Tibial nerve (tissue), 4 donors: Measurements from ENCODE around the gene SNN. TPM values are rescaled to one million over a fixed set of nuclear protein-coding genes. Genes with fewer than 3 reads are reported as not detected.

Source experiments
- DNase-seq, 2 donors: peaks; one replicate each; pipeline ENCODE4 v3.0.0-alpha.2; 2019; ENCODE audit warnings: low spot score in 2 of 2
- H3K27ac ChIP-seq, 4 donors: fragments of 200-600 bp; sonication (generic) in 3 of 4; one replicate each; pipeline ENCODE4 v1.5.1; 2017 to 2019; ENCODE audit warnings: mild to moderate bottlenecking in 1 of 4
- H3K27me3 ChIP-seq, 2 donors: fragments of 200-600 bp; sonication (generic) in 1 of 2; one replicate each; pipeline versions ENCODE4 v1.5.1 to v1.6.0; 2017 to 2019
- H3K36me3 ChIP-seq, 3 donors: fragments of 200-600 bp; sonication (generic); one replicate each; pipeline ENCODE4 v1.5.1; 2018 to 2019
- H3K4me1 ChIP-seq, 4 donors: fragments of 200-600 bp; sonication (generic) in 3 of 4; one replicate each; pipeline ENCODE4 v1.5.1; 2017 to 2019
- H3K4me3 ChIP-seq, 4 donors: fragments of 200-600 bp; sonication (generic) in 3 of 4; one replicate each; pipeline ENCODE4 v1.5.1; 2017 to 2019; ENCODE audit warnings: mild to moderate bottlenecking in 1 of 4, moderate library complexity in 1 of 4
- H3K9me3 ChIP-seq, 4 donors: fragments of 200-600 bp; sonication (generic) in 3 of 4; one replicate each; pipeline ENCODE4 v1.5.1; 2017 to 2019
- CTCF ChIP-seq, 5 experiments: fragments of 200-600 bp in 3 of 5; fragments of 450-650 bp in 2 of 5; sonication (generic) in 3 of 5; IDR thresholded peaks; one replicate each; pipeline ENCODE4 v1.5.1; 2016 to 2019; ENCODE audit warnings: antibody characterized with exemption in 5 of 5, mild to moderate bottlenecking in 3 of 5, moderate library complexity in 2 of 5
- EP300 ChIP-seq, 2 donors: sonication (generic); formaldehyde crosslinking; IDR thresholded peaks; one replicate each; pipeline ENCODE4 v1.6.1; 2017; ENCODE audit warnings: antibody characterized with exemption in 2 of 2, mild to moderate bottlenecking in 1 of 2
- POLR2A ChIP-seq, 2 donors: fragments of 450-650 bp; IDR thresholded peaks; one replicate each; pipeline ENCODE4 v1.6.1; 2017; ENCODE audit warnings: antibody characterized with exemption in 2 of 2, mild to moderate bottlenecking in 2 of 2, moderate library complexity in 2 of 2
- WGBS, 2 donors: methylation state at CpG; one replicate each; pipeline ENCODE4 v1.1.5; 2018; 5-methylcytosine and 5-hydroxymethylcytosine counted together
- total RNA-seq, 4 donors: library from RNA; depleted of rRNA; stranded (reverse); fragments of >200 nt; gene quantifications; one replicate each; pipeline ENCODE4 v1.1.0, GENCODE V29; 2016

SNN gene
- total RNA-seq, 4 donors from 2014 or later, result 24.3 to 30.6 (median 27.0) TPM

DNA sequence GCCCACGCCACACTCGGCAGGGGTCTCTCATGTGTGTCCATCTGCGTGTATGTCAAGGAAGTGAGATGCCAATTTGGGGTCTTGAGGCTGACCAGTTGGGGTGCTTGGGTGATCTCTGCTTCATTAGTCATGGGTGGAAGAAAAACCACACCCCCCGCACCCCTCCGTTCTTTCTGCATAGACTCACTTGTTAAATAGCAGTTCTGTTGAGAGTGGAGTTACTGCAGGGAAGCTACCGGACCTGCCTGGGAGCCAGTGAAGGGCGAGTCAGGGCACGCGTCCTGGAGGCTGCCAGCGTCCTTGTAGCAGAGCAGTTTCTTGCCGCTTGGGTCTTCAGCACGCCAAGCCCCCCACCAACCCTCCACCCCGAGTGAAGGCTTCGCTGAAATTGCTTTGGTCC, 8.5 kb downstream of the SNN start:
- H3K4me3 ChIP-seq, result no peak overlapping the region
- peaks cover 0 to 29% (median 13%) of the 10 kb centered on the region in 3 donors for H3K36me3 ChIP-seq
- TF ChIP-seq CTCF (IDR thresholded peaks at IDR 0.05), result no peak
- TF ChIP-seq POLR2A (IDR thresholded peaks at IDR 0.05), result no peak
- TF ChIP-seq EP300 (IDR thresholded peaks at IDR 0.05), result no peak
- peak overlapping the region in 3 of 4 donors; percentile 7 to 76 (median 75) for H3K27ac ChIP-seq
- H3K27me3 ChIP-seq, result no peaks in the 10 kb centered on the region
- DNase-seq, result no peak
- H3K4me1 ChIP-seq, result peaks cover 0 to 86% (median 57%) of the 10 kb centered on the region in 4 donors
- WGBS, 2 donors, result 89% methylated on average over 14 of the region's 14 CpGs
- no peaks in the 10 kb centered on the region for H3K9me3 ChIP-seq

DNA sequence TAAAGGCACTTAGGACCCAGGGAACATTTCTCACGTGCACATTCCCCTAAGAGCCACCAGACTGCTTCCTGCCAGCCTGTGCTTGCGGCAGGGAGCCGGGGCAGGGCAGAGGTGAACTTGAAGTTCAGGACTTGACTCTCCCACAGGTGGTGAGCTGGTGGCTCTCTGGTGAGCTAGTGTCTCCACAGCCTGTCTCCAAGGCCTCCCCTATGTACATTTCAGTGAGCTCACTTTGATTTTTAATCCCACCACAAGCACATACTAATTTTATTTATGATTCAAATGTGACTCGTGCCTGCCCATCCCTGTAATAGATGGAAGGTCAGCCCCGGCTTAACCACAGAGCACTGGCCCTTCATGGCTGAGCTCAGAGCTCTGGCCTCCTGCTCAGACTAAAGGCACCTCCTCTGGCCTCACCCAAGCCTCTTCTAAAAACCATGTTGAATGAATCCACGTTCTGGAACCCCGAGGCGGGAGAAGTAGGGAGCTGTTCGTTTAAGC, 9.2 kb downstream of the SNN start:
- Histone ChIP-seq H3K4me1 (peaks cover 0 to 86% (median 56%) of the 10 kb centered on the region in 4 donors), H3K27ac (peak overlapping the region; percentile 17 to 76 (median 68)), H3K9me3 (no peaks in the 10 kb centered on the region), H3K27me3 (no peaks in the 10 kb centered on the region), H3K4me3 (no peak overlapping the region), H3K36me3 (peaks cover 0 to 29% (median 13%) of the 10 kb centered on the region in 3 donors)
- 44 to 53% methylated on average over 9 of the region's 9 CpGs for WGBS, 2 donors
- TF ChIP-seq EP300 (IDR thresholded peaks at IDR 0.05), result no peak
- no peak for TF ChIP-seq CTCF (IDR thresholded peaks at IDR 0.05)
- no peak for TF ChIP-seq POLR2A (IDR thresholded peaks at IDR 0.05)
- DNase-seq, result no peak

GRCh38 chr16:11677959-11678881, 10.0 kb downstream of the SNN start:
- Histone ChIP-seq H3K4me3 (no peak overlapping the region), H3K4me1 (peaks cover 0 to 86% (median 52%) of the 10 kb centered on the region in 4 donors), H3K9me3 (no peaks in the 10 kb centered on the region), H3K27me3 (no peaks in the 10 kb centered on the region), H3K36me3 (peaks cover 0 to 36% (median 13%) of the 10 kb centered on the region in 3 donors), H3K27ac (peak overlapping the region; percentile 17 to 76 (median 68))
- 43% methylated on average over 18 of the region's 18 CpGs for WGBS, 2 donors
- no peak for TF ChIP-seq EP300 (IDR thresholded peaks at IDR 0.05)
- no peak for TF ChIP-seq POLR2A (IDR thresholded peaks at IDR 0.05)
- DNase-seq, result no peak

GRCh38 chr16:11679250-11679649, 11.0 kb downstream of the SNN start:
- no peak for TF ChIP-seq CTCF (IDR thresholded peaks at IDR 0.05)
- TF ChIP-seq EP300 (IDR thresholded peaks at IDR 0.05), result no peak
- TF ChIP-seq POLR2A (IDR thresholded peaks at IDR 0.05), result no peak
- 70 to 74% methylated on average over 9 to 11 of the region's 13 CpGs for WGBS, 2 donors
- peaks cover 0 to 76% (median 46%) of the 10 kb centered on the region in 4 donors for H3K4me1 ChIP-seq
- H3K27ac ChIP-seq, result peak overlapping the region in 2 of 4 donors; percentile 75 to 76
- H3K27me3 ChIP-seq, result no peaks in the 10 kb centered on the region
- H3K36me3 ChIP-seq, result peaks cover 0 to 46% (median 13%) of the 10 kb centered on the region in 3 donors
- H3K9me3 ChIP-seq, result no peaks in the 10 kb centered on the region
- no peak for DNase-seq
- no peak overlapping the region for H3K4me3 ChIP-seq

DNA sequence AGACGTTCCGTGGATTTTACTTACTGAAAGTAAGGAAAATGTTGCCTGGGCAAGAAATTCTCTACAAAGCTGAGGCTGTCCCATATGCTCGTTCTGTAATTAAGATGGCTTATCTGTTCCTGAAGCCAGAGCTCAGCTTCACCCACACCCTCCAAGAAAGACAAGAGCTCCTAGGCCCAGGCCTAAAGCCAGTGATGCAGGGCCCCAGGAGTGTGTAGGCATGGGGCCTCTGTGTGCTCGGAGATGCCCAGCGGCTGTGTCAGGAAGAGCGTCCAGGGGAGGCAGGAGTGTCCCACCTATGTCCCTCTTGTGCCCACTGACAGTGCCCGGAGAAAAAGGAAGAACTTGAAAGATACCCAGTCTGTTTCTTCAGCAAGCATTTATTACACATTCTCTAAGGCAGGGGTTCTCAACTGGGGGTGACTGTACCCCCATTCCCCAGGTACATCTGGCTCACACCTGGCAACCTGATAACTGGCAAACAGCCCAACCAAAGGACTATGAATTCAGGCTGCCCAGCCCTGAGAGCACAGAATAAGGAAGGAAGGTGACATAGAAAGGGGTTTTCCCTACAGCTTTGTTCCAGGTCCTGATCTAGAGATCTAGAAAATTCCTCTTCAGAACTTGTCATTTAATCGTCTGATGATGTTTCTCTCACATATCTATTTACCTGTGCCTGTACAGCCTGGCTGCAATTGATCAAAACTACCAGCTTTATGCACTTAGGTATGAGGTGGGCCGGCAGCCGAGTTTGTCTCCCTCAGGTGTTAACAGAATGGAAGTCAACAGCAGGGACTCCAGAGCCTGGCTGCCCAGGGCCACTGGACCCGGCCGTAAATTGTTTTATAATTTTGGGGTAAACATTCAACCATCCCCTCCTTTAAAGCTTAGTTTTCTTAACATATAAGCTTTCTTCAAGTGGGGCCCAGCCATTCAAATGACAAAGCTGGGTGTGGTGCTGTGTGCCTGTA, 12.0 kb downstream of the SNN start:
- Histone ChIP-seq H3K36me3 (peaks cover 0 to 56% (median 13%) of the 10 kb centered on the region in 3 donors), H3K27me3 (no peaks in the 10 kb centered on the region), H3K27ac (peak overlapping the region in 1 of 4 donors; percentile 58), H3K9me3 (no peaks in the 10 kb centered on the region), H3K4me1 (peaks cover 0 to 68% (median 43%) of the 10 kb centered on the region in 4 donors), H3K4me3 (no peak overlapping the region)
- 84 to 89% methylated on average over 12 of the region's 12 CpGs for WGBS, 2 donors
- DNase-seq, result no peak
- no peak for TF ChIP-seq EP300 (IDR thresholded peaks at IDR 0.05)
